Forelimb muscle (tissue), 1 donor: ENCODE measurements around the gene CALHM2. TPM values are rescaled to one million over a fixed set of nuclear protein-coding genes. Genes with fewer than 3 reads are reported as not detected.

Source experiments
- DNase-seq: peaks from one replicate; pipeline ENCODE4 v3.0.0-alpha.2; 2013; ENCODE audit warnings: low read depth
- polyA plus RNA-seq: library from polyadenylated mRNA; unstranded; fragments of 120-200 nt; gene quantifications from one replicate; pipeline ENCODE4 v1.2.1, GENCODE V29; 2013; ENCODE audit not compliant: insufficient read length

Gene CALHM2
- polyA plus RNA-seq, 1 donor: 14.4 TPM

- DNase-seq: no peak
Measured at GRCh38 chr10:103451091-103451813, 918 bp downstream of the CALHM2 start.

GRCh38 chr10:103450201-103450695 is 1.9 kb downstream of the CALHM2 start:
- no peak for DNase-seq

- no peak for DNase-seq
Measured at GRCh38 chr10:103449208-103450144, 2.7 kb downstream of the CALHM2 start.

GRCh38 chr10:103448746-103449145 is 3.4 kb downstream of the CALHM2 start:
- no peak for DNase-seq

- no peak for DNase-seq
Measured at GRCh38 chr10:103447187-103447586, 5.0 kb downstream of the CALHM2 start.

- DNase-seq: no peak
Measured at GRCh38 chr10:103445767-103446567, 6.2 kb downstream of the CALHM2 start.

GRCh38 chr10:103445366-103445765 is 6.8 kb downstream of the CALHM2 start:
- no peak for DNase-seq

GRCh38 chr10:103444478-103444877 is 7.7 kb downstream of the CALHM2 start:
- no peak for DNase-seq

GRCh38 chr10:103443475-103444185 is 8.5 kb downstream of the CALHM2 start:
- no peak for DNase-seq

- DNase-seq: no peak
Measured at GRCh38 chr10:103442031-103442461, 10.1 kb downstream of the CALHM2 start.

GRCh38 chr10:103441611-103442010 is 10.6 kb downstream of the CALHM2 start:
- no peak for DNase-seq

- DNase-seq: no peak
Measured at GRCh38 chr10:103441206-103441605, 11.0 kb downstream of the CALHM2 start.

GRCh38 chr10:103440416-103440815 is 11.8 kb downstream of the CALHM2 start:
- DNase-seq: no peak

GRCh38 chr10:103439776-103440175 is 12.4 kb downstream of the CALHM2 start:
- DNase-seq: no peak

- DNase-seq: no peak
Measured at GRCh38 chr10:103433858-103434257, 18.3 kb downstream of the CALHM2 start.

GRCh38 chr10:103431902-103432301 is 20.3 kb downstream of the CALHM2 start:
- no peak for DNase-seq

- DNase-seq: no peak
Measured at GRCh38 chr10:103429647-103430046, 22.5 kb downstream of the CALHM2 start.

- DNase-seq: no peak
Measured at GRCh38 chr10:103428989-103429643, 23.1 kb downstream of the CALHM2 start.

- no peak for DNase-seq
Measured at GRCh38 chr10:103427866-103428265, 24.3 kb downstream of the CALHM2 start.

GRCh38 chr10:103423748-103424147 is 28.4 kb downstream of the CALHM2 start:
- no peak for DNase-seq

GRCh38 chr10:103419101-103419500 is 33.1 kb downstream of the CALHM2 start:
- DNase-seq: no peak
